IMR-90 (cell line): ENCODE results near the gene RAB43. TPM values are rescaled to one million over a fixed set of nuclear protein-coding genes. Genes with fewer than 3 reads are reported as not detected.

Source experiments
- ATAC-seq: fragments of 200-7000 bp; cut with Tn5 transposase; 2 replicates; pipeline ENCODE4 v1.9.1; 2020; ENCODE audit warnings: low read depth, mild to moderate bottlenecking, moderate library complexity
- BruUV-seq: library from RNA; stranded (reverse); fragments of 400-500 nt; replicated peaks from 2 replicates; lab custom pipeline; 2021; lab: Mats Ljungman, UMichigan
- CTCF ChIA-PET: fragments of 300-600 bp; formaldehyde crosslinking; extraction: SDS; loops from one replicate; lab custom pipeline; 2021; ENCODE audit warnings: antibody characterized with exemption; lab: Yijun Ruan, JAX
- POLR2A ChIA-PET: fragments of 300-600 bp; sonication (Branson Sonifier 250); formaldehyde crosslinking; loops from one replicate; lab custom pipeline; 2022; ENCODE audit warnings: antibody characterized with exemption; ENCODE audit not compliant: unreplicated experiment; lab: Charles Lee
- DNase-seq: peaks from one replicate; pipeline ENCODE4 v3.0.0; 2013
- H2AFZ ChIP-seq: replicated peaks from 2 replicates; pipeline ENCODE3; 2013; ENCODE audit warnings: low read length, mild to moderate bottlenecking; ENCODE audit not compliant: poor library complexity
- H2AK5ac ChIP-seq: 2 replicates; pipeline ENCODE4 v1.6.1; 2013; ENCODE audit warnings: low read depth, low read length, inconsistent platforms
- H2AK9ac ChIP-seq: replicated peaks from 2 replicates; pipeline ENCODE3; 2013; ENCODE audit warnings: mild to moderate bottlenecking, low read depth, low read length, moderate library complexity; ENCODE audit not compliant: poor library complexity
- H2BK120ac ChIP-seq: 2 replicates; pipeline ENCODE4 v1.6.1; 2013; ENCODE audit warnings: low read depth, low read length, inconsistent platforms
- H2BK15ac ChIP-seq: 3 replicates; pipeline ENCODE4 v1.6.1; 2013; ENCODE audit warnings: low read depth, low read length, inconsistent platforms
- H2BK20ac ChIP-seq: 2 replicates; pipeline ENCODE4 v1.6.1; 2013; ENCODE audit warnings: low read depth, mild to moderate bottlenecking, inconsistent platforms, low read length, moderate library complexity
- H2BK5ac ChIP-seq: 2 replicates; pipeline ENCODE4 v1.6.1; 2013; ENCODE audit warnings: mild to moderate bottlenecking, low read depth, low read length, inconsistent platforms; ENCODE audit not compliant: poor library complexity, severe bottlenecking
- H3K14ac ChIP-seq: replicated peaks from 2 replicates; pipeline ENCODE4 v1.6.1; 2013; ENCODE audit warnings: low read depth, low read length, inconsistent platforms
- H3K18ac ChIP-seq: 2 replicates; pipeline ENCODE4 v1.6.1; 2013; ENCODE audit warnings: low read depth, low read length, control low read depth
- H3K23ac ChIP-seq: 2 replicates; pipeline ENCODE4 v1.6.1; 2013; ENCODE audit warnings: low read depth, low read length, inconsistent platforms
- H3K27ac ChIP-seq: 2 replicates; pipeline ENCODE4 v1.5.1; 2013; ENCODE audit warnings: mild to moderate bottlenecking, control low read depth, low read length; ENCODE audit not compliant: insufficient read depth
- H3K27me3 ChIP-seq: 2 replicates; pipeline ENCODE4 v1.6.1; 2013; ENCODE audit warnings: low read length; ENCODE audit not compliant: control insufficient read depth, insufficient read depth
- H3K36me3 ChIP-seq: 2 replicates; pipeline ENCODE4 v1.6.1; 2013; ENCODE audit warnings: low read length, mixed read lengths; ENCODE audit not compliant: control insufficient read depth, insufficient read depth
- H3K4ac ChIP-seq: 2 replicates; pipeline ENCODE4 v1.6.1; 2013; ENCODE audit warnings: low read depth, low read length, inconsistent platforms
- H3K4me1 ChIP-seq: 2 replicates; pipeline ENCODE4 v1.6.1; 2013; ENCODE audit warnings: low read length, mixed read lengths; ENCODE audit not compliant: control insufficient read depth, insufficient read depth
- H3K4me2 ChIP-seq: 2 replicates; pipeline ENCODE4 v1.6.1; 2013; ENCODE audit warnings: low read depth, mild to moderate bottlenecking, control low read depth, low read length, moderate library complexity
- H3K4me3 ChIP-seq: 2 replicates; pipeline ENCODE4 v1.5.1; 2013; ENCODE audit warnings: low read depth, mild to moderate bottlenecking, control low read depth, low read length, moderate library complexity; ENCODE audit not compliant: insufficient read depth
- H3K56ac ChIP-seq: 2 replicates; pipeline ENCODE4 v1.6.1; 2013; ENCODE audit warnings: low read length, inconsistent platforms; ENCODE audit not compliant: insufficient read depth; ENCODE audit errors: extremely low read depth
- H3K79me1 ChIP-seq, 2 experiments: 2 replicates each; pipeline ENCODE4 v1.6.1; 2013; ENCODE audit warnings: low read length in 2 of 2, inconsistent platforms in 1 of 2, low read depth in 1 of 2
- H3K9ac ChIP-seq: 2 replicates; pipeline ENCODE4 v1.6.1; 2013; ENCODE audit warnings: low read depth, low read length, control low read depth
- H3K9me1 ChIP-seq: 2 replicates; pipeline ENCODE4 v1.6.1; 2013; ENCODE audit warnings: low read length, inconsistent platforms; ENCODE audit not compliant: insufficient read depth
- H3K9me3 ChIP-seq: 2 replicates; pipeline ENCODE4 v1.6.1; 2013; ENCODE audit warnings: low read length; ENCODE audit not compliant: control insufficient read depth, insufficient read depth
- H4K20me1 ChIP-seq: 2 replicates; pipeline ENCODE4 v1.6.1; 2013; ENCODE audit warnings: low read length, inconsistent platforms; ENCODE audit not compliant: insufficient read depth
- H4K5ac ChIP-seq: 2 replicates; pipeline ENCODE4 v1.6.1; 2013; ENCODE audit warnings: mild to moderate bottlenecking, low read depth, low read length, control low read depth
- H4K8ac ChIP-seq, 2 experiments: 2 replicates each; pipeline ENCODE4 v1.6.1; 2013; ENCODE audit warnings: low read depth in 2 of 2, low read length in 2 of 2, control low read depth in 1 of 2, inconsistent platforms in 1 of 2
- H4K91ac ChIP-seq: 2 replicates; pipeline ENCODE4 v1.6.1; 2013; ENCODE audit warnings: low read depth, low read length, inconsistent platforms; ENCODE audit not compliant: insufficient read depth
- BHLHE40 ChIP-seq: fragments of 150-350 bp; IDR thresholded peaks from 2 replicates; pipeline ENCODE4 v1.6.1; 2016; ENCODE audit warnings: mild to moderate bottlenecking, low read depth, low read length
- CHD1 ChIP-seq: IDR thresholded peaks from 2 replicates; pipeline ENCODE4 v1.6.1; 2012; ENCODE audit warnings: low read depth, low read length, improper control_type of control experiment
- FOS ChIP-seq: fragments of 150-350 bp; IDR thresholded peaks from 2 replicates; pipeline ENCODE4 v1.6.1; 2016; ENCODE audit warnings: low read depth, low read length
- MAFK ChIP-seq: IDR thresholded peaks from 2 replicates; pipeline ENCODE4 v1.6.1; 2012; ENCODE audit warnings: low read depth, low read length, improper control_type of control experiment
- MXI1 ChIP-seq: IDR thresholded peaks from 2 replicates; pipeline ENCODE4 v1.6.1; 2012; ENCODE audit warnings: low read depth, mild to moderate bottlenecking, low read length, moderate library complexity, borderline replicate concordance
- NFE2L2 ChIP-seq: fragments of 150-350 bp; IDR thresholded peaks from 2 replicates; pipeline ENCODE4 v1.6.1; 2016; ENCODE audit warnings: low read depth, mild to moderate bottlenecking, low read length
- POLR2A ChIP-seq: IDR thresholded peaks from 2 replicates; pipeline ENCODE4 v1.6.1; 2012; ENCODE audit warnings: mild to moderate bottlenecking, low read depth, low read length
- RAD21 ChIP-seq: IDR thresholded peaks from 2 replicates; pipeline ENCODE4 v1.6.1; 2012; ENCODE audit warnings: low read length, improper control_type of control experiment
- RCOR1 ChIP-seq: IDR thresholded peaks from 2 replicates; pipeline ENCODE4 v1.6.1; 2012; ENCODE audit warnings: mild to moderate bottlenecking, low read length, improper control_type of control experiment; ENCODE audit not compliant: insufficient replicate concordance
- RFX5 ChIP-seq: IDR thresholded peaks from 2 replicates; pipeline ENCODE4 v1.8.0; 2012; ENCODE audit warnings: low read depth, mild to moderate bottlenecking, low read length, moderate library complexity
- WGBS, 2 experiments: methylation state at CpG; one replicate each; pipeline versions ENCODE4 v1.1.5 to v1.1.7; 2013; ENCODE audit warnings: missing lambda C conversion rate in 2 of 2; ENCODE audit not compliant: insufficient read length in 1 of 2; ENCODE audit errors: extremely low coverage in 2 of 2; 5-methylcytosine and 5-hydroxymethylcytosine counted together
- dilution Hi-C: fragments of 300-500 bp; cut with HindIII; formaldehyde crosslinking; loops from one replicate; pipeline ENCODE4 v1.14.3; 2018; ENCODE audit warnings: low sequenced_read_pairs; ENCODE audit not compliant: unreplicated experiment
- in situ Hi-C: fragments of 300-500 bp; cut with MboI; formaldehyde crosslinking; loops from 3 replicates; pipeline ENCODE4 v1.14.3; 2019; ENCODE audit warnings: low sequenced_read_pairs, inconsistent platforms, mixed read lengths
- intact Hi-C: fragments of 100-400 bp; cut with micrococcal nuclease; formaldehyde crosslinking; loops from 2 replicates; pipeline ENCODE4 v1.10.0; 2022
- polyA plus RNA-seq, 3 experiments: library from polyadenylated mRNA; depleted of rRNA; stranded (reverse); fragments of >200 nt; gene quantifications; 2 replicates each; pipeline ENCODE4 v1.2.3, GENCODE V29; 2012; ENCODE audit warnings: low replicate concordance in 1 of 3
- total RNA-seq: library from RNA; depleted of rRNA; stranded (reverse); fragments of >200 nt; gene quantifications from 2 replicates; pipeline ENCODE4 v1.2.3, GENCODE V29; 2012
- TF ChIP-seq, protein P1 (sequence below): conservative IDR thresholded peaks from 2 replicates; pipeline ENCODE4 v1.5.1; 2012; ENCODE audit warnings: mild to moderate bottlenecking, low read depth, low read length, improper control_type of control experiment
- TF ChIP-seq, protein P2 (sequence below): fragments of 150-350 bp; IDR thresholded peaks from 2 replicates; pipeline ENCODE4 v1.6.1; 2017; ENCODE audit warnings: mild to moderate bottlenecking, antibody characterized with exemption, low read length, low read depth

Gene RAB43
- total and polyA plus RNA-seq, 2 of the 4 experiments (the other 2 are of a cell fraction), result 9.9 to 14.0 TPM

DNA sequence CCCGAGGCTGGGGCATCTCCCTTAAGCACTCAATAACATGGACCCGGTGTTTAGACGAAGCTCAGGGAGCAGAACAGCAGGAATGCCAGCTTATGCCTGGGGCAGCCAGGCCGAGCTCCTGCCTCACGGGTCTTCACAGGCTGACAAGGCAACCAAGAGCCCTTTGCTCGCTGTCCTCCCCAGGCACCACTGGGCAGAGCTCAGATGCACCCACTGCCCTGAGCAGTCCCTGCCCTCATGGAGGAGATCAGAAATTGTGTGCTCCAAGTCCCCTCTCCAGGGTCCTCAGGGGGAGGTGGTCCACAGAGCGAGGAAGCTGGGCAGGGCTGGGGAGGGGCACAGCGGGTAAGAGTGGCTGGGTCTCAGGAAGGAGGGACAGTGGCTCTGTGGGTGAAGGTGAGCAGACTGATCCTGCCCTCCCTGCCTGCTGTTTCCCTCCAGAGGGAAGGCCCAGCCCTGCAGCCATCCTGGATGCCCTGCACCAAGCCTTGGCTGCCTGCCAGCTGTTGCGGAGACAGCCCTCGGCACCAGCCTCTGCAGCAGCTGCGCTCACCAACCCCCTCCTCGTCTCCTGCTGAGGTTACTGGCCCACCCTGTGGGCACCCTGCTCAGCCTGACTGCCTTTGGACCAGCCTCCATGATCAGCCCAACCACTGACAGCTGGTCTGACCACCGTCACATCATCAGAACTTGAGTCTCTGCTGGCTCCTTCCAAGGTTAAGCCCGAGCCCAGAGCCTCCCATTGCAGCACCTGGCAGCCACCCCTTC is 82.1 kb downstream of the RAB43 start:
- H4K20me1 ChIP-seq, result peaks cover 5% of the 10 kb centered on the region; the same call in 1 of the 2 replicates
- no TSS peak for BruUV-seq
- H3K27me3 ChIP-seq, result peaks cover 39% of the 10 kb centered on the region
- no peaks in the 10 kb centered on the region for H3K36me3 ChIP-seq
- POLR2A ChIA-PET, result no interaction called here
- peaks cover 6% of the 10 kb centered on the region for H3K9me3 ChIP-seq
- no peak overlapping the region for H3K14ac ChIP-seq
- H3K23ac ChIP-seq, result no peak overlapping the region
- ATAC-seq (no peak; the same call in 1 of the 2 replicates), DNase-seq (no peak)
- no peak overlapping the region for H3K27ac ChIP-seq
- H2BK15ac ChIP-seq, result no peak overlapping the region
- H4K91ac ChIP-seq, result no peak overlapping the region
- intact Hi-C loops, result no loop called here
- H3K18ac ChIP-seq, result no peak overlapping the region
- H4K8ac ChIP-seq, result no peak overlapping the region
- H3K56ac ChIP-seq, result no peak overlapping the region
- H2AFZ ChIP-seq, result peak overlapping the region; percentile 58
- no peaks in the 10 kb centered on the region for H3K9me1 ChIP-seq
- no peak overlapping the region for H3K4me2 ChIP-seq
- no peak overlapping the region for H2BK5ac ChIP-seq
- no peak overlapping the region for H2AK5ac ChIP-seq
- no peak overlapping the region for H2AK9ac ChIP-seq
- CTCF ChIA-PET, result interaction anchor here (0.7 kb wide), 1 partner anchor 14 kb away, joined by 3 read pairs; no protein-coding TSS in a partner anchor
- peaks cover 2% of the 10 kb centered on the region; the same call in 1 of the 2 replicates for H3K4me1 ChIP-seq
- no peak overlapping the region for H3K4me3 ChIP-seq
- dilution Hi-C loops, result no loop called here
- no peak overlapping the region for H2BK120ac ChIP-seq
- H3K9ac ChIP-seq, result no peak overlapping the region
- no peak for TF ChIP-seq BHLHE40
- TF ChIP-seq RAD21, result no peak
- TF ChIP-seq RCOR1, result no peak
- no peak for TF ChIP-seq MAFK
- no peak for TF ChIP-seq POLR2A
- no peak for TF ChIP-seq CHD1
- TF ChIP-seq, protein P1, sequence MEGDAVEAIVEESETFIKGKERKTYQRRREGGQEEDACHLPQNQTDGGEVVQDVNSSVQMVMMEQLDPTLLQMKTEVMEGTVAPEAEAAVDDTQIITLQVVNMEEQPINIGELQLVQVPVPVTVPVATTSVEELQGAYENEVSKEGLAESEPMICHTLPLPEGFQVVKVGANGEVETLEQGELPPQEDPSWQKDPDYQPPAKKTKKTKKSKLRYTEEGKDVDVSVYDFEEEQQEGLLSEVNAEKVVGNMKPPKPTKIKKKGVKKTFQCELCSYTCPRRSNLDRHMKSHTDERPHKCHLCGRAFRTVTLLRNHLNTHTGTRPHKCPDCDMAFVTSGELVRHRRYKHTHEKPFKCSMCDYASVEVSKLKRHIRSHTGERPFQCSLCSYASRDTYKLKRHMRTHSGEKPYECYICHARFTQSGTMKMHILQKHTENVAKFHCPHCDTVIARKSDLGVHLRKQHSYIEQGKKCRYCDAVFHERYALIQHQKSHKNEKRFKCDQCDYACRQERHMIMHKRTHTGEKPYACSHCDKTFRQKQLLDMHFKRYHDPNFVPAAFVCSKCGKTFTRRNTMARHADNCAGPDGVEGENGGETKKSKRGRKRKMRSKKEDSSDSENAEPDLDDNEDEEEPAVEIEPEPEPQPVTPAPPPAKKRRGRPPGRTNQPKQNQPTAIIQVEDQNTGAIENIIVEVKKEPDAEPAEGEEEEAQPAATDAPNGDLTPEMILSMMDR, result no peak
- TF ChIP-seq RFX5, result no peak
- TF ChIP-seq, protein P2, sequence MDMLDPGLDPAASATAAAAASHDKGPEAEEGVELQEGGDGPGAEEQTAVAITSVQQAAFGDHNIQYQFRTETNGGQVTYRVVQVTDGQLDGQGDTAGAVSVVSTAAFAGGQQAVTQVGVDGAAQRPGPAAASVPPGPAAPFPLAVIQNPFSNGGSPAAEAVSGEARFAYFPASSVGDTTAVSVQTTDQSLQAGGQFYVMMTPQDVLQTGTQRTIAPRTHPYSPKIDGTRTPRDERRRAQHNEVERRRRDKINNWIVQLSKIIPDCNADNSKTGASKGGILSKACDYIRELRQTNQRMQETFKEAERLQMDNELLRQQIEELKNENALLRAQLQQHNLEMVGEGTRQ, result no peak
- TF ChIP-seq FOS, result no peak
- TF ChIP-seq MXI1, result no peak
- TF ChIP-seq NFE2L2, result no peak
- H3K79me1 ChIP-seq, result no peaks in the 10 kb centered on the region
- WGBS, 2 experiments, result 62% methylated on average over 10 of the region's 14 CpGs; no CpG with 5 or more reads in 1 of the 2 experiments
- no peak overlapping the region for H3K4ac ChIP-seq
- H2BK20ac ChIP-seq, result no peak overlapping the region
- in situ Hi-C loops, result no loop called here
- H4K5ac ChIP-seq, result no peak overlapping the region
